H1 (cell line): ENCODE measurements around the gene NKAPD1.

Source experiments
- CTCF ChIP-seq, 3 experiments: IDR thresholded peaks; 1 replicate in 2 of 3; 2 replicates in 1 of 3; pipeline versions ENCODE4 v1.5.1 to v1.6.1; 2011; ENCODE audit warnings: low read length in 3 of 3, mild to moderate bottlenecking in 3 of 3, inconsistent platforms in 2 of 3, low read depth in 1 of 3, moderate library complexity in 1 of 3; ENCODE audit not compliant: insufficient read depth in 1 of 3; ENCODE audit errors: control extremely low read depth in 1 of 3
- POLR2A ChIP-seq, 2 experiments: IDR thresholded peaks; 1 replicate in 1 of 2; 2 replicates in 1 of 2; pipeline ENCODE4 v1.6.1; 2011; ENCODE audit warnings: low read depth in 2 of 2, low read length in 2 of 2, mild to moderate bottlenecking in 2 of 2; ENCODE audit errors: control extremely low read depth in 1 of 2
- RAD21 ChIP-seq, 2 experiments: IDR thresholded peaks in 1 of 2; conservative IDR thresholded peaks in 1 of 2; 2 replicates each; pipeline ENCODE4 v1.6.1; 2011; ENCODE audit warnings: low read depth in 2 of 2, low read length in 2 of 2, improper control_type of control experiment in 1 of 2, inconsistent platforms in 1 of 2, mild to moderate bottlenecking in 1 of 2, moderate library complexity in 1 of 2
- USF2 ChIP-seq: IDR thresholded peaks from 2 replicates; pipeline ENCODE4 v1.6.1; 2011; ENCODE audit warnings: low read length, improper control_type of control experiment
- YY1 ChIP-seq: IDR thresholded peaks from 2 replicates; pipeline ENCODE4 v1.6.1; 2011; ENCODE audit warnings: low read depth, mild to moderate bottlenecking, low read length

GRCh38 chr11:112128483-112129121, 54.5 kb downstream of the NKAPD1 start:
- TF ChIP-seq CTCF (IDR thresholded peaks at IDR 0.05; ENCODE audit: control extremely low read depth in 1 of 3, insufficient read depth in 1 of 3, low read depth in 1 of 3, low read length in 3 of 3), result no peak
- TF ChIP-seq POLR2A (IDR thresholded peaks at IDR 0.05; ENCODE audit: control extremely low read depth in 1 of 2, low read depth in 2 of 2, low read length in 2 of 2), result no peak
- no peak for TF ChIP-seq USF2
- no peak for TF ChIP-seq YY1
- TF ChIP-seq RAD21 (IDR thresholded peaks at IDR 0.05 in 1 of 2, conservative IDR thresholded peaks at IDR 0.05 in 1 of 2; ENCODE audit: low read depth in 2 of 2, low read length in 2 of 2), result no peak
